ENCODE data around the gene SRD5A1.

The SRD5A1 gene

DNA sequence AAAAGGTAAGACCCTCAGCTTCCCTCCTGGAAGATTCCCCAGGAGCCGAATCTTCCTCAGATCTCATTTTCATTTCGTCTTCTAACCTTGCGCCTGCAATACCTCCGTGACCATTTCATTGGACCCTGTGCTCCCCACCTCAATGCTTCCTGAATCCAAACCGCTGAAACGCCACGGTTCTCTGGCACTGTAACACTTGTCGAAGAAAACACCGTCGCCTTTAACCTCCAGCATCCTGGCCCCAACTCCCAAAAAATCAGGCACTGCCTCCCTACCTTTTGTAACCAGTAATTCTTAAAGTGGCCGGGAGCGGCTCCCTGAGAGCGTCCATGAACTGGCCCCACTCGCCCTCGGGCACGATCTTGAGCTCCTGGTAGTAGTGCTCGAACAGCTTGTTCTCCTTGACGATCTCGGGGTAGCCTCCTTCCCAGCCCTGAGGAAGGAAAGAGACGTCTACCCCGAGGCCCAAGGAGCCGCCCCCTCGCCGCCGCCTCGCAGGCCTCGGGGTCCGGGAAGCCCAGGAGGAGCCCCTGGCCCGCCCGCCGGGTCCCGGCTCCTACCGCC, 834 bp upstream of the SRD5A1 start:
- no peak for TF ChIP-seq POLR2AphosphoS5 (IDR thresholded peaks at IDR 0.05; ENCODE audit: borderline replicate concordance, low read depth, low read length)
- TF ChIP-seq EZH2 (IDR thresholded peaks at IDR 0.05), result no peak
- no peak for TF ChIP-seq FOXP2 (optimal IDR thresholded peaks at IDR 0.05; ENCODE audit: control extremely low read depth, extremely low read length, insufficient read depth)
- DNase-seq (ENCODE audit: low read depth, low spot score), result no peak
- Histone ChIP-seq H3K36me3 (ENCODE audit: insufficient read depth, low read length) (peaks cover 44% of the 10 kb centered on the region), H3K4me3 (peak overlapping the region; percentile 94), H3K9ac (ENCODE audit: insufficient read length) (peak overlapping the region; percentile 91), H3K27ac (peak overlapping the region; percentile 95; the same call in 1 of the 2 replicates), H3K9me3 (ENCODE audit: low read depth, low read length) (no peaks in the 10 kb centered on the region)

DNA sequence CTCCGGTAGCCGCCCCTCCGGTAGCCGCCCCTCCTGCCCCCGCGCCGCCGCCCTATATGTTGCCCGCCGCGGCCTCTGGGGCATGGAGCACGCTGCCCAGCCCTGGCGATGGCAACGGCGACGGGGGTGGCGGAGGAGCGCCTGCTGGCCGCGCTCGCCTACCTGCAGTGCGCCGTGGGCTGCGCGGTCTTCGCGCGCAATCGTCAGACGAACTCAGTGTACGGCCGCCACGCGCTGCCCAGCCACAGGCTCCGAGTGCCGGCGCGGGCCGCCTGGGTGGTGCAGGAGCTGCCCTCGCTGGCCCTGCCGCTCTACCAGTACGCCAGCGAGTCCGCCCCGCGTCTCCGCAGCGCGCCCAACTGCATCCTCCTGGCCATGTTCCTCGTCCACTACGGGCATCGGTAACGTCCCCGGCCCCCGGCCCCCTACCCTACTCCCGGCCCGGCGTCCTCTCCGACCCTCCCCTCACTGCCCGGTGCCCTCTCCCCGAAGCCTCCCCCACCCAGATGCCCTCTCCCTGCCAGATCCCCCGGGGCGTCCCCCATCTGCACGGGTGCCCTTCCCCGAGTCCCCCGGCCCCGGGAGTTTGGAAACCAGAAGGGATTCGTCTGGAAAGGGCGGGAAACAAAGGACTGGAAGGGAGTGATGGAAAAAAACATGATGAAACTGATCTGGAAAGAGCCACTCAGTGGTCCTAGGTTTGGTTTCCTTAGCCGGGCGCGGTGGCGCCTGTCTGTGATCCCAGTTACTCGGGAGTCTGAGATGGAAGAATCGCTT, 417 bp downstream of the SRD5A1 start:
- Histone ChIP-seq H3K27ac (no peak overlapping the region), H3K4me3 (peak overlapping the region; percentile 94), H3K36me3 (ENCODE audit: insufficient read depth, low read length) (peaks cover 31% of the 10 kb centered on the region), H3K9ac (ENCODE audit: insufficient read length) (peak overlapping the region; percentile 91), H3K9me3 (ENCODE audit: low read depth, low read length) (no peaks in the 10 kb centered on the region)
- DNase-seq (ENCODE audit: low read depth, low spot score), result no peak
- TF ChIP-seq EZH2 (IDR thresholded peaks at IDR 0.05) (no peak), FOXP2 (optimal IDR thresholded peaks at IDR 0.05; ENCODE audit: control extremely low read depth, extremely low read length, insufficient read depth) (no peak), POLR2AphosphoS5 (IDR thresholded peaks at IDR 0.05; ENCODE audit: borderline replicate concordance, low read depth, low read length) (no peak)

DNA sequence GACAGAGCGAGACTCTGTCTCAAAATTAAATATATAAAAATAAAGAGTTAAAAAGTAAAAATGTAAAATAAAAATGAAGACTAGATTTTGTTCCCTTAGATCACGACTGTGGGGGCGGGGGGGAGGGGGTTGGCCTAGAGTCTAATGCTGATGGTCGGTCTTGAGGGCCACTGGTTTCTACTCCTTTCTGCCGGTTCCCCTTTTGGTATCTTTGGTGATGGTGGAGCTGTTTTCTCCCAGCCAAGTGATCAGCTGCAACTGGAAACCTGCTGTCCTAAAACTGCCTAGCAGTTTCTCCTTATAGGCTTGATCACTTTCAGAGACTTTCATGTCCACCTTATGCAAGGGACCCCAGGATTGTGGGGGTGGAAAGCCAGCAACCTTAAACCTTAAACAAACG, 1.1 kb downstream of the SRD5A1 start:
- DNase-seq (ENCODE audit: low read depth, low spot score), result no peak
- no peak overlapping the region for H3K9ac ChIP-seq (ENCODE audit: insufficient read length)

DNA sequence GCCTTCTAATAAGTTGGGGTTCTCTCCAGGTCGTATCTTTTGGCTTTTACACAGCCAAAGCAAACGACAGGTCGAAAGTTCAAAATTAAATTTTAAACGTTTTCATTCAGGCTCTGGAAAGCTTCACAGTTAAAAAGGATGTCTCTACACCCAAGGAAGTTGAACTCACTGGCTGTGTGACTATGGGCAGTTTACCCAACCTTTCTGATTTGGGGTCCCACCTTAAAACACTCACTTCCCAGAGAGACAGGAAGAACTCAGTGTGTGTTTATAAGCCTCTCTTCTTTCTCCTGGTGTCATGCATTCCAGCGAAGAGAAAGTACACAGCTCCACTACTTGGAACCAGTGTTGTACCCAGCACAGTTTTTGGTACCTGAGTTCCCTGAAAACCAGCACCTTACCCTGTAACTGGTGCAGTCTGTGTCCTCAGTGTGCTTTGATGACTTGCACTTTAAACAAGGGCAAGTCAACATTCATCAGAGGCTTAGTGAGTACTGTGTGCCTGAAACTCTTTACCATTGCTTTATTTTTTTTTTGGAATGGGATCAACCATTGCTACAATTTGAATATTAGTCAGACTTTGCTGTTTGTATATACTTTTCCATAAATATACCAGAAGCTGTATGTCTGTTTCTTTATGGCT, 1.7 kb downstream of the SRD5A1 start:
- TF ChIP-seq FOXP2 (optimal IDR thresholded peaks at IDR 0.05; ENCODE audit: control extremely low read depth, extremely low read length, insufficient read depth) (no peak), EZH2 (IDR thresholded peaks at IDR 0.05) (no peak)
- DNase-seq (ENCODE audit: low read depth, low spot score), result no peak
- no peaks in the 10 kb centered on the region for H3K9me3 ChIP-seq (ENCODE audit: low read depth, low read length)
- H3K4me3 ChIP-seq, result no peak overlapping the region
- no peak overlapping the region for H3K9ac ChIP-seq (ENCODE audit: insufficient read length)
- H3K27ac ChIP-seq, result no peak overlapping the region
- H3K36me3 ChIP-seq (ENCODE audit: insufficient read depth, low read length), result peaks cover 19% of the 10 kb centered on the region

More for the DNA sequence above, 1.1 kb downstream of the SRD5A1 start:
- H3K27ac ChIP-seq, result no peak overlapping the region
- no peak for TF ChIP-seq POLR2AphosphoS5 (IDR thresholded peaks at IDR 0.05; ENCODE audit: borderline replicate concordance, low read depth, low read length)
- TF ChIP-seq FOXP2 (optimal IDR thresholded peaks at IDR 0.05; ENCODE audit: control extremely low read depth, extremely low read length, insufficient read depth), result no peak
- TF ChIP-seq EZH2 (IDR thresholded peaks at IDR 0.05), result no peak
- H3K9me3 ChIP-seq (ENCODE audit: low read depth, low read length), result no peaks in the 10 kb centered on the region
- peaks cover 25% of the 10 kb centered on the region for H3K36me3 ChIP-seq (ENCODE audit: insufficient read depth, low read length)
- H3K4me3 ChIP-seq, result peak overlapping the region; percentile 94

DNA sequence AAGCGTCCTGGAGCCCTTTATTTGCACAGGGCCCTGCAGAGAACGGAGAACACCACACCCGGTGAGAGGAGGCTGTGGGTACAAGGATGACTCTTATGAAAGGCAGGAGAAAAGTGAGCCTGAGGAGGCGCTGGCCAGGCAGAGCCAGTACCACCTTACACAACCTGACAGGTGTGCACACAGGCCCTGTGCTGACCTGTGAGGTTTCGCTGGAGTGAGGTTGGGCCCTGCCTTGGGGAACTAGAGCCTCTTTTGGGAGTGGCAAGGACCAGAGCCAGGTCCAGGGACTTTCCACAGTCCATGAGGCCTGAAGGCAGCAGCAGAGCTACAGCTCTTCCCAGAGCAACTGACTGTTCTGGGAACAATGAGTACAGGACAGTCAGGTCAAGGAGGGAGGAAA, 3.1 kb downstream of the SRD5A1 start:
- no peak overlapping the region for H3K4me3 ChIP-seq
- H3K27ac ChIP-seq, result no peak overlapping the region
- peaks cover 5% of the 10 kb centered on the region for H3K36me3 ChIP-seq (ENCODE audit: insufficient read depth, low read length)
- no peak for DNase-seq (ENCODE audit: low read depth, low spot score)
- no peaks in the 10 kb centered on the region for H3K9me3 ChIP-seq (ENCODE audit: low read depth, low read length)
- TF ChIP-seq POLR2AphosphoS5 (IDR thresholded peaks at IDR 0.05; ENCODE audit: borderline replicate concordance, low read depth, low read length) (no peak), EZH2 (IDR thresholded peaks at IDR 0.05) (no peak), FOXP2 (optimal IDR thresholded peaks at IDR 0.05; ENCODE audit: control extremely low read depth, extremely low read length, insufficient read depth) (no peak)
- no peak overlapping the region for H3K9ac ChIP-seq (ENCODE audit: insufficient read length)

DNA sequence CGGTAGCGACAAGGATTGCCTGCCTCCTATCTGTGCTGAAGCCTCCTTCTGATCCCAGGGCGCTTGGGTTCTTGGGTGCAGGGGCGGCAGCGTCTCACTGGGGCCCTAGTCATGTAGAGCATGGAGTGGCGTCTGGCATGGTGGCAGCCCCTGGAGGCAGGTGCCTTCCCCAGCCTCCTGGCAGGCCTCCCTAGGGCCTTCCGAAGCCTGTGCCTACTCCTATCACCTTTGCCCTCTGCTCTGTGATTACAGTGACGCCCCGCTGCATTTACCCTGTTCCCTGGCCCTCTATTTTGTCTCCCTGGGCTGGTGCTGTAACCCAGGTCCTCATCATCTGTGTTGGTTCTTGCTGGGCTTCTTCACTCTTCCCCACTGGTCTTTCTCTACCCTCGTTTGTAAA, 3.8 kb downstream of the SRD5A1 start:
- DNase-seq (ENCODE audit: low read depth, low spot score), result no peak
- Histone ChIP-seq H3K9me3 (ENCODE audit: low read depth, low read length) (no peaks in the 10 kb centered on the region), H3K27ac (no peak overlapping the region), H3K4me3 (no peak overlapping the region), H3K9ac (ENCODE audit: insufficient read length) (no peak overlapping the region), H3K36me3 (ENCODE audit: insufficient read depth, low read length) (no peaks in the 10 kb centered on the region)
- TF ChIP-seq EZH2 (IDR thresholded peaks at IDR 0.05) (no peak), FOXP2 (optimal IDR thresholded peaks at IDR 0.05; ENCODE audit: control extremely low read depth, extremely low read length, insufficient read depth) (no peak), POLR2AphosphoS5 (IDR thresholded peaks at IDR 0.05; ENCODE audit: borderline replicate concordance, low read depth, low read length) (no peak)

DNA sequence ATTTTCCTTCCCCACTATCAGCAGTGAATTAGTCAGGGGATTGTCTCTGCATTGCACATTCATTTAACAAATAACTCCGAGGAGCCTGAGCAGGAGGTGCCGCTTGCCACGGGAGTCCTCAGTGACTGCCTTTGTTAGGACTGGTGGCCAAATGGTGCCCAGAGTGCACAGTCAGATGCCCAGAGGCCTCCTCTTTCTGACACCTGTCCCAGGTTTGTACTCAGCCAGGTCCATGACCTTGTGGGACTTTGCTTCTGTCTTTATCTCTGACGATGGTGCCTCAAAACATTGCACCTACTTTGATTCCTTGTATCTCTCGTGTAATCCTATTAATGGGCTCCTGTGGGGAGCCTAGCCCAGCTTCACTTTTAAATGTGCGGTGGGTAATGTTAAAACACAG, 4.3 kb downstream of the SRD5A1 start:
- no peak for DNase-seq (ENCODE audit: low read depth, low spot score)
- TF ChIP-seq EZH2 (IDR thresholded peaks at IDR 0.05) (no peak), POLR2AphosphoS5 (IDR thresholded peaks at IDR 0.05; ENCODE audit: borderline replicate concordance, low read depth, low read length) (no peak), FOXP2 (optimal IDR thresholded peaks at IDR 0.05; ENCODE audit: control extremely low read depth, extremely low read length, insufficient read depth) (no peak)
- Histone ChIP-seq H3K9ac (ENCODE audit: insufficient read length) (no peak overlapping the region), H3K27ac (no peak overlapping the region), H3K4me3 (no peak overlapping the region), H3K36me3 (ENCODE audit: insufficient read depth, low read length) (no peaks in the 10 kb centered on the region), H3K9me3 (ENCODE audit: low read depth, low read length) (no peaks in the 10 kb centered on the region)

DNA sequence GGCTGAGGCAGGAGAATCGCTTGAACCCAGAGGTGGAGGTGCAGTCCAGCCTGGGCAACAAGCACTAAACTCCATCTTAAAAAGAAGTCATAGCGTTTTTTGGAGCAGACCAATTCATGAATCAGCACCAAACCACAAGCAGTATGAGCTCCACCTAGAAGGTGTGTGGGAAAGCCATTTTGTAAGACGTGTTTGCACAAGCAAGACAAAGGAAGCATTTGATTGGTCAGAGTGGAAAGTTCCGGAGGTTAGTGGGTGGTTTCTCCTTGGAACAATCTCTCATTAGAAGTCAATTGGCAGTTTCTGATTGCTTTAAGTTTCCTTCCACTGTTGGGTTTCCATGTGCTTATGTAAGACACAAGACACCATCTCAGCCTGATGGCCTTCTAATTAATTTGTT, 5.0 kb downstream of the SRD5A1 start:
- Histone ChIP-seq H3K4me3 (no peak overlapping the region), H3K27ac (no peak overlapping the region), H3K9ac (ENCODE audit: insufficient read length) (no peak overlapping the region), H3K9me3 (ENCODE audit: low read depth, low read length) (no peaks in the 10 kb centered on the region), H3K36me3 (ENCODE audit: insufficient read depth, low read length) (no peaks in the 10 kb centered on the region)
- DNase-seq (ENCODE audit: low read depth, low spot score), result no peak
- no peak for TF ChIP-seq EZH2 (IDR thresholded peaks at IDR 0.05)

All from SK-N-MC (cell line).